Panc1 (cell line): ENCODE data around the gene C20orf141. TPM values are rescaled to one million over a fixed set of nuclear protein-coding genes. Genes with fewer than 3 reads are reported as not detected.

Experiments used
- ATAC-seq: fragments of 200-7000 bp; cut with Tn5 transposase; 2 replicates; pipeline ENCODE4 v1.9.1; 2020; ENCODE audit warnings: mild to moderate bottlenecking, moderate library complexity
- BruUV-seq: library from RNA; stranded (reverse); fragments of 400-500 nt; replicated peaks from 2 replicates; lab custom pipeline; 2021; lab: Mats Ljungman, UMichigan
- CTCF ChIA-PET: fragments of 300-600 bp; sonication (Branson Sonifier 250); formaldehyde crosslinking; loops from one replicate; lab custom pipeline; 2022; ENCODE audit warnings: antibody characterized with exemption; lab: Charles Lee
- POLR2A ChIA-PET: fragments of 300-600 bp; sonication (Branson Sonifier 250); formaldehyde crosslinking; loops from one replicate; lab custom pipeline; 2022; ENCODE audit warnings: antibody characterized with exemption; lab: Charles Lee
- DNase-seq: peaks from one replicate; pipeline ENCODE4 v3.0.0-alpha.2; 2010; ENCODE audit warnings: low read depth, low spot score
- H3K27ac ChIP-seq: 2 replicates; pipeline ENCODE4 v1.5.1; 2011; ENCODE audit warnings: mild to moderate bottlenecking, low read length, inconsistent platforms
- H3K27me3 ChIP-seq: fragments of 200-500 bp; sonication (Bioruptor generic); 2 replicates; pipeline ENCODE4 v1.6.0; 2014; ENCODE audit warnings: low read length, inconsistent platforms; ENCODE audit not compliant: control insufficient read depth, insufficient read depth
- H3K36me3 ChIP-seq: fragments of 200-500 bp; sonication (Bioruptor generic); 2 replicates; pipeline ENCODE4 v1.5.1; 2014; ENCODE audit warnings: inconsistent platforms, mild to moderate bottlenecking, low read length, moderate library complexity; ENCODE audit not compliant: control insufficient read depth, insufficient read depth
- H3K4me1 ChIP-seq: 2 replicates; pipeline ENCODE4 v1.5.1; 2011; ENCODE audit warnings: inconsistent platforms, mild to moderate bottlenecking, low read length, moderate library complexity; ENCODE audit not compliant: control insufficient read depth, insufficient read depth
- H3K4me3 ChIP-seq, 2 experiments: 2 replicates each; pipeline ENCODE4 v1.5.1; 2011 to 2012; ENCODE audit warnings: low read depth in 2 of 2, low read length in 2 of 2, mild to moderate bottlenecking in 2 of 2, inconsistent platforms in 1 of 2, moderate library complexity in 1 of 2
- H3K9me3 ChIP-seq: fragments of 200-500 bp; sonication (Bioruptor generic); 2 replicates; pipeline ENCODE4 v1.5.1; 2014; ENCODE audit warnings: low read depth, mild to moderate bottlenecking, inconsistent platforms, low read length, moderate library complexity; ENCODE audit not compliant: control insufficient read depth, insufficient read depth
- CTCF ChIP-seq: fragments of 450-650 bp; IDR thresholded peaks from 2 replicates; pipeline ENCODE4 v1.5.1; 2017; ENCODE audit warnings: mild to moderate bottlenecking
- POLR2AphosphoS5 ChIP-seq: IDR thresholded peaks from 2 replicates; pipeline ENCODE4 v1.6.1; 2012; ENCODE audit warnings: mild to moderate bottlenecking, low read depth, low read length, moderate library complexity
- REST ChIP-seq, 2 experiments: IDR thresholded peaks; 2 replicates each; pipeline ENCODE4 v1.6.1; 2011 to 2012; ENCODE audit warnings: low read depth in 2 of 2, control low read depth in 1 of 2, low read length in 1 of 2, mild to moderate bottlenecking in 1 of 2, moderate library complexity in 1 of 2; ENCODE audit not compliant: insufficient read depth in 1 of 2
- SIN3A ChIP-seq: IDR thresholded peaks from 2 replicates; pipeline ENCODE4 v1.6.1; 2012; ENCODE audit warnings: low read depth, mild to moderate bottlenecking, low read length, moderate library complexity, borderline replicate concordance; ENCODE audit not compliant: insufficient read depth
- TCF7L2 ChIP-seq: IDR thresholded peaks from 2 replicates; pipeline ENCODE4 v1.6.1; 2011; ENCODE audit warnings: mild to moderate bottlenecking, low read depth, low read length, inconsistent platforms
- in situ Hi-C: cut with HindIII; loops from 2 replicates; pipeline ENCODE4 v1.10.0; 2016; ENCODE audit warnings: low sequenced_read_pairs, low pct_unique_long_range_greater_than_20kb
- intact Hi-C: fragments of 100-400 bp; cut with micrococcal nuclease; formaldehyde crosslinking; loops from one replicate; pipeline ENCODE4 v1.10.0; 2022; ENCODE audit not compliant: unreplicated experiment
- total RNA-seq: library from RNA; stranded (reverse); gene quantifications from one replicate; pipeline ENCODE4 v1.2.1, GENCODE V29; 2021; ENCODE audit not compliant: unreplicated experiment

The C20orf141 gene
- total RNA-seq, 1 experiment from 2014 or later, result not detected

- POLR2A ChIA-PET, result no interaction called here
These were observed 19.3 kb upstream of the C20orf141 start for GRCh38 chr20:2795451-2795850.

GRCh38 chr20:2796011-2796660, 18.7 kb upstream of the C20orf141 start:
- in situ Hi-C loops, result no loop called here
- ChIA-PET POLR2A (no interaction called here), CTCF (no interaction called here)
- peaks cover 23% of the 10 kb centered on the region for H3K27me3 ChIP-seq
- H3K27ac ChIP-seq, result no peak overlapping the region
- BruUV-seq, result no TSS peak
- no peaks in the 10 kb centered on the region; the same call in 1 of the 2 replicates for H3K4me1 ChIP-seq
- DNase-seq, result no peak
- TF ChIP-seq CTCF (no peak), TCF7L2 (no peak), SIN3A (no peak), REST (IDR thresholded peaks at IDR 0.05; ENCODE audit: insufficient read depth in 1 of 2, low read depth in 2 of 2, low read length in 1 of 2) (no peak), POLR2AphosphoS5 (no peak)
- H3K9me3 ChIP-seq, result no peaks in the 10 kb centered on the region
- no peak overlapping the region for H3K4me3 ChIP-seq
- no peak for ATAC-seq
- intact Hi-C loops, result no loop called here
- no peaks in the 10 kb centered on the region for H3K36me3 ChIP-seq

More at GRCh38 chr20:2795451-2795850, 19.3 kb upstream of the C20orf141 start:
- Histone ChIP-seq H3K36me3 (no peaks in the 10 kb centered on the region), H3K4me1 (no peaks in the 10 kb centered on the region; the same call in 1 of the 2 replicates), H3K4me3 (no peak overlapping the region), H3K9me3 (no peaks in the 10 kb centered on the region), H3K27me3 (peaks cover 20% of the 10 kb centered on the region), H3K27ac (no peak overlapping the region)
- no peak for DNase-seq
- intact Hi-C loops, result no loop called here
- CTCF ChIA-PET, result no interaction called here
- BruUV-seq, result no TSS peak
- no peak for TF ChIP-seq TCF7L2
- TF ChIP-seq POLR2AphosphoS5, result no peak
- TF ChIP-seq SIN3A, result no peak
- no peak for TF ChIP-seq REST (IDR thresholded peaks at IDR 0.05; ENCODE audit: insufficient read depth in 1 of 2, low read depth in 2 of 2, low read length in 1 of 2)
- no peak for TF ChIP-seq CTCF
- in situ Hi-C loops, result no loop called here
- no peak for ATAC-seq
